Fibroblast of mammary gland (primary cell): ENCODE measurements around the gene METTL8.
A peak's percentile ranks its signal among the peaks of the same experiment; 100 is the strongest.
"Not testable (repeated sequence)": the region's sequence is repeated elsewhere in the genome, so short reads cannot be mapped to it uniquely, and the experiment has no call there.

ENCODE experiments used
- DNase-seq: peaks from one replicate; pipeline ENCODE4 v3.0.0-alpha.2; 2010; ENCODE audit warnings: low read depth
- H3K4me3 ChIP-seq: 2 replicates; pipeline ENCODE4 v1.5.1; 2011; ENCODE audit warnings: low read depth, mild to moderate bottlenecking, low read length, moderate library complexity; ENCODE audit not compliant: control insufficient read depth
- TF ChIP-seq, protein P1 (sequence below): conservative IDR thresholded peaks from 2 replicates; pipeline ENCODE4 v1.5.1; 2011; ENCODE audit warnings: low read depth, low read length, inconsistent platforms; ENCODE audit not compliant: control insufficient read depth, insufficient read depth

Gene METTL8

DNA sequence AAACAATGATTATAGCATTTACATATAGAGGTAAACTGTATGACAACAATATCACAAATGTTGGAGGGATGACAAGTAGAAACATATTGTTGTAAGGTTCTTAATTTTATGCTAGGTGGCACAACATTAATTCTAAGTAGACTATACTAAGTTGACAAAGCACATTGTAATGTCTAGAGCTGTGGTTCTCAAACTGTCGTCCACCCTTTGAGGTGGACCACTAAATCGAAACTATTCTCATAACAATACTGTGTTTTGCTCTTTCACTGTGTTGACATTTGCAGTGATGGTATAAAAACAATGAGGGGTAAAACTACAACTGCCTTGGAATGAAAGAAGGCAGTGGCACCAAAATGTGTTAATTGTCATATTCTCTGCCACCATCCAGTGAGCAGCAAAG is 66.1 kb downstream of the METTL8 start:
- DNase-seq = no peak
- H3K4me3 ChIP-seq = no peak overlapping the region
- TF ChIP-seq, protein P1, sequence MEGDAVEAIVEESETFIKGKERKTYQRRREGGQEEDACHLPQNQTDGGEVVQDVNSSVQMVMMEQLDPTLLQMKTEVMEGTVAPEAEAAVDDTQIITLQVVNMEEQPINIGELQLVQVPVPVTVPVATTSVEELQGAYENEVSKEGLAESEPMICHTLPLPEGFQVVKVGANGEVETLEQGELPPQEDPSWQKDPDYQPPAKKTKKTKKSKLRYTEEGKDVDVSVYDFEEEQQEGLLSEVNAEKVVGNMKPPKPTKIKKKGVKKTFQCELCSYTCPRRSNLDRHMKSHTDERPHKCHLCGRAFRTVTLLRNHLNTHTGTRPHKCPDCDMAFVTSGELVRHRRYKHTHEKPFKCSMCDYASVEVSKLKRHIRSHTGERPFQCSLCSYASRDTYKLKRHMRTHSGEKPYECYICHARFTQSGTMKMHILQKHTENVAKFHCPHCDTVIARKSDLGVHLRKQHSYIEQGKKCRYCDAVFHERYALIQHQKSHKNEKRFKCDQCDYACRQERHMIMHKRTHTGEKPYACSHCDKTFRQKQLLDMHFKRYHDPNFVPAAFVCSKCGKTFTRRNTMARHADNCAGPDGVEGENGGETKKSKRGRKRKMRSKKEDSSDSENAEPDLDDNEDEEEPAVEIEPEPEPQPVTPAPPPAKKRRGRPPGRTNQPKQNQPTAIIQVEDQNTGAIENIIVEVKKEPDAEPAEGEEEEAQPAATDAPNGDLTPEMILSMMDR = no peak

DNA sequence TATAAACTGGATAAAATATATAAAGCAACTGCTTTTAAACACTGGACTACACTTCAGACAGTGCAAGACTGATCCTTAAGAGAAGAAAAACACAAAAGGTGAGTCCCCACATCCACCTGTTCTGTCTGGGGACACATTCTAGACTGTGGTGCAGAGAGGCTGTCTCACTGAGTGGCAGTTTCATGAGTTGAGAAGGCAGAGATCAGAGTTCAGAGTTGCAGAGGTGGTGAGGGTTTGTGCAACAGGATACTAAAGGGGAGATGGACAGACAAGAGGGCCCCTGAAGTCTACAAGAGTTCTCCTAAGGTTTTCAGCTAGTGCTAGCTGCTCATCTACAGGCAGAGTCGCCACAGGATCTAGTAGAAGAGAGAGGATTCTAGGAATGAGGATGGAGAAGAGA is 68.0 kb downstream of the METTL8 start:
- H3K4me3 ChIP-seq = no peak overlapping the region
- TF ChIP-seq, protein P1 = no peak
- DNase-seq = no peak

DNA sequence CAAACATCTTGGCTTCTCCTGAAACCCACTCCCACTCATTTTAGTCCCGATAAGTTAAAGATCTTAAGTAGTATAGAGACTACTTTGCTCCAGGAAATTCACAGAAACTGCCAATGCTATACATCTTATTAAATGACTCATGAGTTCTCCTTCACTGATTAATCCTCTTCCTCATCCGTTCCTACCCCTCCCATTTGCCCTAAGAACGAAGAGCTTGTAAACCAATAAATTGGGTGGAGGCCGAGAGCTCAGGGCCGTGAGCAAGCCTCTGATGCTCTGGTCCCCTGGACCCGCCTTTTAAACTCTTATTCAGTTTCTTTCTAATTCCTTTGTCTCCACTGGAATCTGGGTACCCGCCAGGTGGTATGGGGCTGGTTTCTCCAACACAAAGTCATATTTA is 68.6 kb downstream of the METTL8 start:
- no peak overlapping the region for H3K4me3 ChIP-seq
- peak; percentile 62 for DNase-seq
- TF ChIP-seq, protein P1 = no peak

DNA sequence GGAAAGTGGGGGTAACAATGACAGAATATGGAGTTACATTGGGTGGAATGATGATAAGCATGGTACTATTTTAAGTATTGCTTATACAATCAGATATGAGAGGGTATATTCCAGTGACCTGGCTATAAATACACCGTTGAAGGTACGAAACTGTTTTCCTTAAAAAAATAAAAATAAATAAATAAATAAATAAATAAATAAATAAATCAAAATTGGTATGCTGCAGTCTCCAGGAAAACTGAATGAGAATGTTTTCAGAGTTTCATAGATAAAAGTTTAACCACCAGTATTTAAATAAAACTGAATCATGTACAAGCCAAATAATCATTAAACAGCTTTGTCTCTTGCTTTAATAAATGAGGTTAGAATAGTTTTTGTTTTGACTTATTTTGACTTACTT is 71.4 kb downstream of the METTL8 start:
- TF ChIP-seq, protein P1 = no peak

DNA sequence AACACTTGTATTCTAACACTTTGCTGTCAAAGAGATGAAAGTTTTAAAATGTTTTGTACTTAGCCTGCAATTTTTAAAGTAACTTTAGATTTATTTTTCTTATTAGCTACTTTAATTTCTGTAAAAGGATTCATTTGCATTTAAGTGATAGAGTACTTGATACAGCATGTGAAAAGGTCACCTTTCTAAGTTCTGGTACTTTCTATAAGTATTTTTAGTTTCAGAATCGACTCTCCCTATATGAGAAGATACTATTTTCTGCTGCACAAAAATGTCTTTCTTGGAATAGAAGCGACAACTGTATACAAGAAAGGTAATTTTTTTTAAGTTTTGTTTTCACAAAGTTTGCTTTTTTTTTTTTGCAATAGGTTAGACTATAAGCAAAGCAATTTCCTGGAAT is 72.9 kb downstream of the METTL8 start:
- no peak overlapping the region for H3K4me3 ChIP-seq
- TF ChIP-seq, protein P1 = no peak
- no peak for DNase-seq

More for the DNA sequence above, 71.4 kb downstream of the METTL8 start:
- no peak for DNase-seq
- H3K4me3 ChIP-seq = no peak overlapping the region

DNA sequence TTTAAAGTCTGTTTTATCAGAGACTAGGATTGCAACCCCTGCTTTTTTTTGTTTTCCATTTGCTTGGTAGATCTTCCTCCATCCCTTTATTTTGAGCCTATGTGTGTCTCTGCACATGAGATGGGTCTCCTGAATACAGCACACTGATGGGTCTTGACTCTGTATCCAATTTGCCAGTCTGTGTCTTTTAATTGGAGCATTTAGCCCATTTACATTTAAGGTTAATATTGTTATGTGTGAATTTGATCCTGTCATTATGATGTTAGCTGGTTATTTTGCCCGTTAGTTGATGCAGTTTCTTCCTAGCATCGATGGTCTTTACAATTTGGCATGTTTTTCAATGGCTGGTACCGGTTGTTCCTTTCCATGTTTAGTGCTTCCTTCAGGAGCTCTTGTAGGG is 80.0 kb downstream of the METTL8 start:
- H3K4me3 ChIP-seq, DNase-seq: not testable (repeated sequence)

DNA sequence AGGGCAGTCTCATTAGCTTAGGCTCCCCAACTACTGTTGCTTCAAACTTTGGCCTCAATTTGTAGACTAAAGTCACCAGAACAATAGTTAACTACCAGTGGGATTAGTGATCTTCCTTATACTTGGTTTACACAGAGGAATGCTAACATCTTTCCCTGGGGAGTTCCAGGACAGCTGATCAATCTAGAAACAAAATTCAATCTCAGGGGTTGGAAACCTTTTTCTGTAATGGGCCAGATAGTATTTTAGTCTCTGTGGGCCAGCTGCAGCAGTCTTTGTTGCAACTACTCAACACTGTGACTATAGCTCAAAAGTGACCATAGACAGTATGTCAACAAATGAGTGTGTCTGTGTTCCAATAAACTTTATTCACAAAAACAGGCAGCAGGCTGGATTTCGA is 85.7 kb downstream of the METTL8 start:
- TF ChIP-seq, protein P1 = no peak
- no peak overlapping the region for H3K4me3 ChIP-seq
- DNase-seq = no peak

DNA sequence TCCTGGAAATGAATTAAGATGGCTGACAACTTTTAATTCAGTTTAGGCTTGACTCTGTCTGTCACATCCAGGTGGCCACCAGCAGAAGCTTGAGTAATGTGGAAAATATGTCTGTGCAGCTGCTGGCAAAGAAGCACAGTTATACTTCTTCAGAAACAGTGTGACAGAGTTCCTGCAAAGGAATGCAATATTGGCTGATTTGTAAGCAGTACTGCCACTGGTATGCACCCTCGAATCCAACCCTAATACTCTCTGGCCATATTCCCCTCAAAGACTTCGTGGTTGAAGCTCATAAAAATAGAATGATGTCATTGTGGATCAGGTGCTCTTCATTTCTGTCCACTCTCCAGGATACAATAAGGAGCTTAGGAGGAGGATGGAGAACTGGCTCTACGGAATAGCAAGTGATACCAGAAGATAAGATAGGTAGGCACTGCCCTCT is 86.2 kb downstream of the METTL8 start:
- peak; percentile 59 for DNase-seq

More for the DNA sequence above, 86.2 kb downstream of the METTL8 start:
- H3K4me3 ChIP-seq = no peak overlapping the region
- TF ChIP-seq, protein P1 = no peak
